Breast epithelium (tissue), 4 donors: Measurements from ENCODE around the gene SETBP1. TPM values are rescaled to one million over a fixed set of nuclear protein-coding genes. Genes with fewer than 3 reads are reported as not detected.

Experiments used
- DNase-seq, 2 donors: peaks; one replicate each; pipeline ENCODE4 v3.0.0-alpha.2; 2019; ENCODE audit warnings: low spot score in 2 of 2
- H3K27ac ChIP-seq, 2 donors: fragments of 200-600 bp; sonication (generic) in 1 of 2; one replicate each; pipeline ENCODE4 v1.5.1; 2016 to 2019; ENCODE audit warnings: mild to moderate bottlenecking in 1 of 2
- H3K27me3 ChIP-seq, 2 donors: fragments of 200-600 bp; sonication (generic) in 1 of 2; one replicate each; pipeline versions ENCODE4 v1.5.1 to v1.6.0; 2017 to 2019; ENCODE audit warnings: control low read depth in 1 of 2, mild to moderate bottlenecking in 1 of 2
- H3K36me3 ChIP-seq: fragments of 200-600 bp; one replicate; pipeline ENCODE4 v1.5.1; 2019
- H3K4me1 ChIP-seq, 2 donors: fragments of 200-600 bp; sonication (generic); one replicate each; pipeline ENCODE4 v1.5.1; 2016 to 2019; ENCODE audit warnings: control low read depth in 1 of 2
- H3K4me3 ChIP-seq, 3 donors: fragments of 200-600 bp; sonication (generic); 1 replicate in 2 of 3; 2 replicates in 1 of 3; pipeline ENCODE4 v1.5.1; 2016 to 2019; ENCODE audit warnings: mild to moderate bottlenecking in 3 of 3, moderate library complexity in 2 of 3
- H3K9me3 ChIP-seq, 2 donors: fragments of 200-600 bp; sonication (generic) in 1 of 2; one replicate each; pipeline ENCODE4 v1.5.1; 2016 to 2019; ENCODE audit warnings: control low read depth in 1 of 2
- POLR2A ChIP-seq: fragments of 450-650 bp; IDR thresholded peaks from one replicate; pipeline ENCODE4 v1.6.1; 2016; ENCODE audit warnings: antibody characterized with exemption, mild to moderate bottlenecking, moderate library complexity
- POLR2AphosphoS5 ChIP-seq, 3 donors: sonication (generic); formaldehyde crosslinking; IDR thresholded peaks; one replicate each; pipeline ENCODE4 v1.6.1; 2017; ENCODE audit warnings: antibody characterized with exemption in 3 of 3
- intact Hi-C: fragments of 100-400 bp; cut with DNase I; formaldehyde crosslinking; loops from one replicate; pipeline ENCODE4 v1.15.1; 2023; ENCODE audit warnings: low total_unique reads
- total RNA-seq, 3 donors: library from RNA; depleted of rRNA; stranded (reverse); fragments of >200 nt; gene quantifications; one replicate each; pipeline ENCODE4 v1.1.0, GENCODE V29; 2016
- TF ChIP-seq, protein P1 (sequence below), 3 donors: fragments of 450-650 bp; IDR thresholded peaks; one replicate each; pipeline ENCODE4 v1.5.1; 2016 to 2017; ENCODE audit warnings: antibody characterized with exemption in 3 of 3, mild to moderate bottlenecking in 3 of 3, moderate library complexity in 3 of 3

SETBP1 gene
- total RNA-seq, 3 donors from 2014 or later, result 26.2 to 40.1 (median 37.0) TPM

DNA sequence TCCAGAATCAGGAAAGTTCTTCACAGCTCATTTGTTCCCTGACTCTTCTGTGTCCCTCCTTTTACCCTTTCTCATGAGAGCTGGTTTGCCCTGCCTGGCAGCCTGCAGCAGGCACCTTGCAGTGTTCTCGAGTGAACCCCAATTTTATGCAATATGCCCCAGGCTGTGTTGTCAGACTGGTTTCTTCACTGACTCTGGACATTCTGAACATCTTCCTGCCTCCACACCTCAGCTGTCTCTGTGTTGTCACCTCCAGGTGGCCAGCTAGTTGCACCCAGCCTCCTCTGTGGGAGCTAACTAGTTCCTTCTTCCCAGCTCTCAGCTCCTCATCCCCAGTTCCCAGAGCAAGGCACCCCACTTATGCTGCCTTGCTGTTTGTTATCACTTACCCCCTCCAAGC lies 5.5 kb downstream of the SETBP1 start:
- Histone ChIP-seq H3K4me1 (no peaks in the 10 kb centered on the region), H3K27ac (peak overlapping the region in 1 of 2 donors; percentile 4)
- intact Hi-C loops, result no loop called here

DNA sequence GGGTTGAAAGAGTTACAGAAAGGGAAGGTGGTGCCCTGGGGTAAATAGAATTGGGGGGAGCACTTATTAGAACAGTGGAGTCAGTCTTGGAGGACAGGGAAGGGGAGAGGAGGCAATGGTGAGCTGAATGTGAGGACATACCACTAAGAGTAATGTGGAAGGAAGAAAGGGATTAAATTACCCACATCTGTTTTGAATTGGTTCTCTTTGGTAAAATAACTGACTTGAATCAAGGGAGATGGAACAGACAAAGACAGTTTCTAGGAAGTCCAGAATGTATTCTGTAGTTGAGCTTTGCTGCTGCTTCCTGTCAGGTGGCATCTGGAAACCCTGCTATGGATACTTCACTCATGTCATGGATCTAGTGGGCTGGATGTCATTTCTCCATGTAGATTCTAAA lies 6.7 kb downstream of the SETBP1 start:
- Histone ChIP-seq H3K27ac (peak overlapping the region in 1 of 2 donors; percentile 29), H3K27me3 (no peaks in the 10 kb centered on the region), H3K36me3 (no peaks in the 10 kb centered on the region), H3K4me1 (no peaks in the 10 kb centered on the region), H3K9me3 (no peaks in the 10 kb centered on the region), H3K4me3 (no peak overlapping the region)
- TF ChIP-seq POLR2AphosphoS5 (IDR thresholded peaks at IDR 0.05) (no peak), POLR2A (no peak)
- TF ChIP-seq, protein P1, sequence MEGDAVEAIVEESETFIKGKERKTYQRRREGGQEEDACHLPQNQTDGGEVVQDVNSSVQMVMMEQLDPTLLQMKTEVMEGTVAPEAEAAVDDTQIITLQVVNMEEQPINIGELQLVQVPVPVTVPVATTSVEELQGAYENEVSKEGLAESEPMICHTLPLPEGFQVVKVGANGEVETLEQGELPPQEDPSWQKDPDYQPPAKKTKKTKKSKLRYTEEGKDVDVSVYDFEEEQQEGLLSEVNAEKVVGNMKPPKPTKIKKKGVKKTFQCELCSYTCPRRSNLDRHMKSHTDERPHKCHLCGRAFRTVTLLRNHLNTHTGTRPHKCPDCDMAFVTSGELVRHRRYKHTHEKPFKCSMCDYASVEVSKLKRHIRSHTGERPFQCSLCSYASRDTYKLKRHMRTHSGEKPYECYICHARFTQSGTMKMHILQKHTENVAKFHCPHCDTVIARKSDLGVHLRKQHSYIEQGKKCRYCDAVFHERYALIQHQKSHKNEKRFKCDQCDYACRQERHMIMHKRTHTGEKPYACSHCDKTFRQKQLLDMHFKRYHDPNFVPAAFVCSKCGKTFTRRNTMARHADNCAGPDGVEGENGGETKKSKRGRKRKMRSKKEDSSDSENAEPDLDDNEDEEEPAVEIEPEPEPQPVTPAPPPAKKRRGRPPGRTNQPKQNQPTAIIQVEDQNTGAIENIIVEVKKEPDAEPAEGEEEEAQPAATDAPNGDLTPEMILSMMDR (IDR thresholded peaks at IDR 0.05), result no peak
- intact Hi-C loops, result no loop called here
- no peak for DNase-seq

More for the DNA sequence above, 5.5 kb downstream of the SETBP1 start:
- Histone ChIP-seq H3K27me3 (no peaks in the 10 kb centered on the region), H3K9me3 (no peaks in the 10 kb centered on the region), H3K4me3 (no peak overlapping the region), H3K36me3 (no peaks in the 10 kb centered on the region)
- TF ChIP-seq POLR2A (no peak), POLR2AphosphoS5 (IDR thresholded peaks at IDR 0.05) (no peak)
- TF ChIP-seq, protein P1 (IDR thresholded peaks at IDR 0.05), result no peak
- no peak for DNase-seq

DNA sequence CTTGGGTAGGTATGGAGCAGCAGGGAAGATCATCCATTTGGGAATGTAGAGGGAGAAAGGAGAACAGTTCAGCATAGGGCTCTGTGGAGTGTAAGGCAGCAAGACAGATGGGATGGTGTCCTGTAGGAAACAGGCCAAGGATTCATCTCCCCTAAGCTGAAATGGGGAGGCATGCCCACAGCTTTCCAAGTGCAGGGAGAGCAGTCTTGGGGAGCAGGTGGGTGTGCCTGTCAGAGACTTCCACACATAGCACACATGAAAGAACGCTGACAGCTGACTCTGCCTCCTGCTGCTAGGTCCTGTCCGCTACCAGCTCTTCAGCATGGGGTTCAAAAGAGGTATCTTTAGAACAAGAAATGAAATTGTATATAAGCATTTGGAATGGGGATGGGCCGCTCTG lies 9.0 kb downstream of the SETBP1 start:
- no peaks in the 10 kb centered on the region for H3K27me3 ChIP-seq
- peaks cover 0 to under 1% of the 10 kb centered on the region in 2 donors for H3K4me1 ChIP-seq
- no peak overlapping the region for H3K4me3 ChIP-seq
- no peaks in the 10 kb centered on the region for H3K36me3 ChIP-seq
- H3K27ac ChIP-seq, result no peak overlapping the region
- H3K9me3 ChIP-seq, result no peaks in the 10 kb centered on the region
- DNase-seq, result no peak
- intact Hi-C loops, result no loop called here
- TF ChIP-seq POLR2AphosphoS5 (IDR thresholded peaks at IDR 0.05), result no peak
- TF ChIP-seq, protein P1 (IDR thresholded peaks at IDR 0.05), result no peak
- TF ChIP-seq POLR2A, result no peak

DNA sequence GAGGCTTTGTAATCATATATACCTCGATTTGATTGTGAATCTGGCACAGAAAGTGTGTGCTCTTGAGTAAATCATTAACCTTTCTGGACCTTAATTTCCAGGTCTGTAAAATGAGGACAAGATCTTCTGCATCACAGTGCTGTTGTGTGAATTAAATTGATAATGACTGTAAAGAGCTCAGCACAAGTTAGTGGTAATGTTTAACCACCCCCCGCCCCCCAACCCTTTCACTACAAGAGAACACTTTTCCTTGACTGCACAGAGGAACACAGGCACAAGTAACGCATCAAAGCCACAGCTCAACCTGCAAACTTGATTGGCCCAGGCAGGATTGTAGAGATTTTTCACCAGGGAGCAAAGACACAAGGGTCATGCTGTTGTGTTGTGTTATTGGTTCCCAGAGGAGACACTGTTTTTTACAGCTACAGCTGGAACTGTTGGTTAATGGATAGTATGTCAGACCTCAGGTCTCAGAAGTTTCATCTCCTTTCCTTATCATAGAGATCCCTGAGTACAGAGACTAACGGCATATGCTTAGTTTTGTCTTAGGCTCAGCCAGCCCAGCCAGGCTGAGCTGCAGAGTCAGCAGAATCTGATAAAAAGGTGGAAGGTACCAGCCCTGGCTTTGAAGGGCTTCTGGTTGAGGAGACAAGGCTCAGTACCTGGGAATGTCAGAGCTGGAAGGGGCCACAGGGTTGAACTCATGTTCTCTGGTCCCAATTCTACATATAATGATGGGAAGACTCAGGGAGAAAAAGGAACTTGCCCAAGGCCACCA lies 10.6 kb downstream of the SETBP1 start:
- no peak for DNase-seq
- TF ChIP-seq, protein P1 (IDR thresholded peaks at IDR 0.05), result no peak
- TF ChIP-seq POLR2A (no peak), POLR2AphosphoS5 (IDR thresholded peaks at IDR 0.05) (no peak)
- Histone ChIP-seq H3K27ac (no peak overlapping the region), H3K9me3 (no peaks in the 10 kb centered on the region), H3K36me3 (no peaks in the 10 kb centered on the region), H3K4me3 (no peak overlapping the region), H3K27me3 (no peaks in the 10 kb centered on the region), H3K4me1 (peaks cover 0 to 3% of the 10 kb centered on the region in 2 donors)
- intact Hi-C loops, result no loop called here

DNA sequence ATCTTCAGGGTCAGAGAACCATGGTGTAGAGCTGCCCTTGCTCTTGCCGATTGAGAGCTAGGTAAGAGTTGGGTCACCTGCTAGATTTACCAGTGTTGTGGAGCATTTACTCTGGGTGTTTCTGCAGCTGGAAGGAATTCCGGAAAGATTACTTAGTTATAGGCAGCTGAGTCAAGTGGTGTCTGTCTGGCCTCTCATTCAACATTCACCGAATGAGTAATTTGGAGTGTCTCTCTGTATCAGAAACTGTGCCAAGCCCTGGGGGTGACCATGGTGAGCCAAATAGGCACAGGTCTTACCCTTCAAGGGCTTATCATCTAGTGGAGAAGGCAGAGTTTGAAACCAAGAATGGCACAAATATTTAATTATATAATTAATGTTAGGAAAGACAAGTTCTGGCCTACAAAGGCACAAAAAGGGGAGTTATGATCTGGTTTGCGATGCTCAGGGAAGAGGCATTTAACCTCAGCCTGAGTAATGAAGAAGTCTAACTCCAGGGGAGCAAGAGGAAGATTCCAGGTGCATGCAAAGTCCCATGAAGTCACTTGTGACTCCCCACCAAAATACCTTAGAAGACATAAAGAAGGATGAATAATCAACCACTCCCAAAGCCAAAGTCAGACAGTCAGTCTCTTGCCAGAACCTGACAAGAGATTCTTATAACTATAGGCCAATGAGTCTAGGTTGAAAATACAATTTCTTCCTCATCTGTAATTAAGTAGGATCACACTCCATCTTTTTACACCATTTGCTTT lies 12.5 kb downstream of the SETBP1 start:
- peaks cover 3 to 6% of the 10 kb centered on the region in 2 donors for H3K4me1 ChIP-seq
- no peak for DNase-seq
- no peak overlapping the region for H3K4me3 ChIP-seq
- H3K36me3 ChIP-seq, result no peaks in the 10 kb centered on the region
- no peak overlapping the region for H3K27ac ChIP-seq
- no peaks in the 10 kb centered on the region for H3K27me3 ChIP-seq
- H3K9me3 ChIP-seq, result no peaks in the 10 kb centered on the region
- TF ChIP-seq POLR2A (no peak), POLR2AphosphoS5 (IDR thresholded peaks at IDR 0.05) (no peak)
- TF ChIP-seq, protein P1 (IDR thresholded peaks at IDR 0.05), result no peak
- intact Hi-C loops, result no loop called here
